K562 (cell line): ENCODE data around the gene GET4. TPM values are rescaled to one million over a fixed set of nuclear protein-coding genes. Genes with fewer than 3 reads are reported as not detected.

ENCODE experiments used
- ATAC-seq: fragments of 200-7000 bp; cut with Tn5 transposase; 3 replicates; pipeline ENCODE4 v1.9.1; 2020; ENCODE audit warnings: moderate library complexity
- BruUV-seq: library from RNA; stranded (reverse); fragments of 400-500 nt; replicated peaks from 2 replicates; lab custom pipeline; 2021; lab: Mats Ljungman, UMichigan
- CTCF ChIA-PET: fragments of 300-600 bp; formaldehyde crosslinking; extraction: SDS; loops from one replicate; lab custom pipeline; 2021; ENCODE audit warnings: low intra/inter-chr PET ratio; lab: Yijun Ruan, JAX
- POLR2A ChIA-PET: fragments of 300-600, 350-650 bp; sonication (Branson Sonifier 250); formaldehyde crosslinking; extraction: SDS; loops from one replicate; lab custom pipeline; 2021; ENCODE audit warnings: antibody characterized with exemption, inconsistent platforms; lab: Yijun Ruan, JAX
- DNase-seq, 4 experiments: peaks; one replicate each; pipeline versions ENCODE4 v3.0.0 to v3.0.0-alpha.2; 2011 to 2018; ENCODE audit warnings: low spot score in 3 of 4, mixed read lengths in 3 of 4; ENCODE audit errors: extremely low read depth in 1 of 4
- FAIRE-seq: peaks from 2 replicates; lab custom pipeline; 2011; peaks lifted over from hg19 to GRCh38; lab: Jason Lieb, UNC
- H2AFZ ChIP-seq: 2 replicates; pipeline ENCODE4 v1.6.0; 2011; ENCODE audit warnings: low read depth, low read length, control low read depth, inconsistent platforms
- H3K27ac ChIP-seq: fragments of 200-600 bp; 3 replicates; pipeline ENCODE4 v1.8.0; 2011; ENCODE audit warnings: low read depth, mild to moderate bottlenecking, control low read depth, inconsistent platforms, low read length, moderate library complexity, mixed read lengths; ENCODE audit errors: extremely low read depth
- H3K27me3 ChIP-seq, 2 experiments: fragments of 300-600 bp in 1 of 2; 2 replicates in 1 of 2; 3 replicates in 1 of 2; pipeline versions ENCODE4 v1.6.0 to v1.8.0; 2011; ENCODE audit warnings: inconsistent platforms in 2 of 2, low read length in 2 of 2, mild to moderate bottlenecking in 1 of 2, mixed read lengths in 1 of 2, moderate library complexity in 1 of 2; ENCODE audit not compliant: control insufficient read depth in 2 of 2, insufficient read depth in 2 of 2
- H3K36me3 ChIP-seq: fragments of 300-600 bp; 3 replicates; pipeline ENCODE4 v1.8.0; 2011; ENCODE audit warnings: mild to moderate bottlenecking, low read length, inconsistent platforms; ENCODE audit not compliant: control insufficient read depth, insufficient read depth
- H3K4me1 ChIP-seq, 2 experiments: fragments of 200-600 bp in 1 of 2; replicated peaks in 1 of 2; 2 replicates in 1 of 2; 3 replicates in 1 of 2; pipeline versions ENCODE4 v1.5.1 to v1.8.0; 2011; ENCODE audit warnings: inconsistent platforms in 2 of 2, low read length in 2 of 2, mild to moderate bottlenecking in 1 of 2, mixed read lengths in 1 of 2, moderate library complexity in 1 of 2; ENCODE audit not compliant: control insufficient read depth in 2 of 2, insufficient read depth in 2 of 2
- H3K4me2 ChIP-seq: 2 replicates; pipeline ENCODE4 v1.6.1; 2011; ENCODE audit warnings: low read length, control low read depth, inconsistent platforms, mixed read lengths; ENCODE audit not compliant: insufficient read depth
- H3K4me3 ChIP-seq: fragments of 200-600 bp; sonication (generic), shearing (Covaris generic); 2 replicates; pipeline ENCODE4 v1.5.1; 2016; ENCODE audit warnings: control low read depth, inconsistent platforms
- H3K79me2 ChIP-seq: fragments of 200-600 bp; 3 replicates; pipeline ENCODE4 v1.8.0; 2011; ENCODE audit warnings: low read length, inconsistent platforms; ENCODE audit not compliant: control insufficient read depth, insufficient read depth
- H3K9ac ChIP-seq, 2 experiments: 2 replicates each; pipeline versions ENCODE4 v1.6.0 to v1.6.1; 2011; ENCODE audit warnings: low read depth in 2 of 2, low read length in 2 of 2, control low read depth in 1 of 2, inconsistent platforms in 1 of 2, mild to moderate bottlenecking in 1 of 2, mixed read lengths in 1 of 2; ENCODE audit not compliant: insufficient read depth in 1 of 2
- H3K9me1 ChIP-seq: one replicate; pipeline ENCODE4 v1.6.0; 2011; ENCODE audit warnings: inconsistent platforms, mild to moderate bottlenecking, low read length, moderate library complexity; ENCODE audit not compliant: control insufficient read depth, insufficient read depth
- H3K9me3 ChIP-seq: replicated peaks from 2 replicates; pipeline ENCODE4 v1.5.1; 2011; ENCODE audit warnings: low read depth, low read length, inconsistent platforms; ENCODE audit not compliant: control insufficient read depth, insufficient read depth
- H4K20me1 ChIP-seq: replicated peaks from 2 replicates; pipeline ENCODE4 v1.6.1; 2011; ENCODE audit warnings: low read length, inconsistent platforms, mixed read lengths; ENCODE audit not compliant: control insufficient read depth, insufficient read depth
- MAZ ChIP-seq, 2 experiments: fragments of 450-650 bp in 1 of 2; sonication (generic) in 1 of 2; formaldehyde crosslinking; IDR thresholded peaks in 1 of 2; conservative IDR thresholded peaks in 1 of 2; 2 replicates each; pipeline versions ENCODE4 v1.4.0 to v1.5.0; 2020; ENCODE audit warnings: mild to moderate bottlenecking in 1 of 2, missing genetic modification reagents in 1 of 2
- STAT6 ChIP-seq: sonication (generic); formaldehyde crosslinking; IDR thresholded peaks from 2 replicates; pipeline ENCODE4 v1.8.1; 2023; ENCODE audit warnings: mild to moderate bottlenecking, missing genetic modification reagents
- U2AF1 ChIP-seq: fragments of 200-400 bp; formaldehyde crosslinking; optimal IDR thresholded peaks from 2 replicates; pipeline ENCODE3; 2017; ENCODE audit warnings: mild to moderate bottlenecking, low read depth, low read length, moderate library complexity
- ZBTB33 ChIP-seq: sonication (generic); formaldehyde crosslinking; IDR thresholded peaks from 2 replicates; pipeline ENCODE4 v1.8.1; 2023; ENCODE audit warnings: mild to moderate bottlenecking, missing genetic modification reagents
- ZNF274 ChIP-seq: IDR thresholded peaks from 2 replicates; pipeline ENCODE4 v1.6.1; 2011; ENCODE audit warnings: low read depth, mild to moderate bottlenecking, low read length, moderate library complexity, borderline replicate concordance
- ZNF282 ChIP-seq: sonication (generic); formaldehyde crosslinking; IDR thresholded peaks from 2 replicates; pipeline ENCODE4 v1.8.1; 2023; ENCODE audit warnings: missing genetic modification reagents
- ZSCAN32 ChIP-seq: fragments of 450-650 bp; formaldehyde crosslinking; IDR thresholded peaks from 2 replicates; pipeline ENCODE4 v1.4.0; 2020; ENCODE audit warnings: mild to moderate bottlenecking, moderate library complexity
- WGBS: fragments of 100-300 bp; shearing (Covaris generic); methylation state at CpG from one replicate; pipeline ENCODE4 v1.1.6; 2016; ENCODE audit warnings: low coverage, mixed read lengths; ENCODE audit not compliant: insufficient coverage; ENCODE audit errors: missing lambda C conversion rate; 5-methylcytosine and 5-hydroxymethylcytosine counted together
- in situ Hi-C: fragments of 300-500 bp; cut with MboI; formaldehyde crosslinking; loops from 4 replicates; pipeline ENCODE4 v1.15.0; 2018; ENCODE audit warnings: inconsistent platforms, mixed read lengths
- intact Hi-C: fragments of 100-400 bp; cut with micrococcal nuclease; formaldehyde crosslinking; loops from 2 replicates; pipeline ENCODE4 v1.14.2; 2022
- polyA plus RNA-seq, 8 experiments: library from polyadenylated mRNA; depleted of rRNA in 4 of 8; stranded (reverse) in 5 of 8; unstranded in 3 of 8; fragments of >200 nt; fragmentation: Nextera tagmentation in 2 of 8; fragmentation: Illumina TruSeq in 1 of 8; extraction: Ambion mirVana in 2 of 8; extraction: Trizol in 1 of 8; gene quantifications; 2 replicates each; pipeline versions ENCODE4 v1.2.1 to v1.2.3, GENCODE V29; 2011 to 2014; ENCODE audit warnings: inconsistent platforms in 1 of 8, missing spikeins in 1 of 8
- total RNA-seq, 7 experiments: library from RNA; depleted of rRNA in 6 of 7; stranded (reverse); fragments of >200 nt in 6 of 7; fragmentation: Illumina TruSeq in 2 of 7; extraction: Trizol in 2 of 7; gene quantifications; 2 replicates each; pipeline versions ENCODE4 v1.2.1 to v1.2.3, GENCODE V29; 2011 to 2021; ENCODE audit warnings: low replicate concordance in 1 of 7

Gene GET4
- total and polyA plus RNA-seq, 9 of the 15 experiments (the other 6 are each of a cell fraction or from before 2014, with no cell fraction given) = 0.99 to 122 (median 40.4) TPM

- 83% methylated on average over 14 of the region's 14 CpGs for WGBS
- FAIRE-seq = no peak
- TF ChIP-seq ZBTB33 (CRISPR knock-in tag) (no peak), MAZ (CRISPR knock-in tag; conservative IDR thresholded peaks at IDR 0.05 in 1 of 2, IDR thresholded peaks at IDR 0.05 in 1 of 2) (no peak), ZSCAN32 (CRISPR knock-in tag) (no peak), ZNF282 (CRISPR knock-in tag) (no peak), U2AF1 (no peak), ZNF274 (no peak), STAT6 (CRISPR knock-in tag) (no peak)
Observed at GRCh38 chr7:871900-872537, 4.3 kb upstream of the GET4 start.

More at GRCh38 chr7:871900-872537, 4.3 kb upstream of the GET4 start:
- H3K4me2 ChIP-seq = no peak overlapping the region
- BruUV-seq = no TSS peak
- H3K36me3 ChIP-seq = peaks cover 66% of the 10 kb centered on the region
- ChIA-PET POLR2A (interaction anchor here (2.8 kb wide), 1 partner anchor 12 kb away, joined by 9 read pairs; no protein-coding TSS in a partner anchor), CTCF (interaction anchor here (1.2 kb wide), 1 partner anchor 86 kb away, joined by 3 read pairs; no protein-coding TSS in a partner anchor)
- H3K9me1 ChIP-seq = no peaks in the 10 kb centered on the region
- in situ Hi-C loops = loop anchor here (5.0 kb wide), 1 partner anchor 85 kb away; no protein-coding TSS in a partner anchor
- no peak overlapping the region for H2AFZ ChIP-seq
- intact Hi-C loops = loop anchor here (5.0 kb wide), 3 partner anchors 40 to 145 kb away; partner anchors contain the start of genes DNAAF5, PRKAR1B and SUN1
- H3K9me3 ChIP-seq = peaks cover 2% of the 10 kb centered on the region; the same call in 1 of the 2 replicates
- peak overlapping the region in 1 of 2 experiments; percentile 38; a peak in 1 of 4 replicates for H3K9ac ChIP-seq
- no peak overlapping the region; the same call in 2 of the 3 replicates for H3K27ac ChIP-seq
- H3K27me3 ChIP-seq = no peaks in the 10 kb centered on the region
- H3K4me1 ChIP-seq = peaks cover 24 to 25% of the 10 kb centered on the region in 2 experiments
- H4K20me1 ChIP-seq = no peaks in the 10 kb centered on the region
- ATAC-seq (no peak), DNase-seq (no peak)
- no peak overlapping the region for H3K4me3 ChIP-seq
- H3K79me2 ChIP-seq = peaks cover 11% of the 10 kb centered on the region
